Measurements from ENCODE around the gene RAB8A.
"Not testable (repeated sequence)": the region's sequence is repeated elsewhere in the genome, so short reads cannot be mapped to it uniquely, and the experiment has no call there.

RAB8A gene

DNA sequence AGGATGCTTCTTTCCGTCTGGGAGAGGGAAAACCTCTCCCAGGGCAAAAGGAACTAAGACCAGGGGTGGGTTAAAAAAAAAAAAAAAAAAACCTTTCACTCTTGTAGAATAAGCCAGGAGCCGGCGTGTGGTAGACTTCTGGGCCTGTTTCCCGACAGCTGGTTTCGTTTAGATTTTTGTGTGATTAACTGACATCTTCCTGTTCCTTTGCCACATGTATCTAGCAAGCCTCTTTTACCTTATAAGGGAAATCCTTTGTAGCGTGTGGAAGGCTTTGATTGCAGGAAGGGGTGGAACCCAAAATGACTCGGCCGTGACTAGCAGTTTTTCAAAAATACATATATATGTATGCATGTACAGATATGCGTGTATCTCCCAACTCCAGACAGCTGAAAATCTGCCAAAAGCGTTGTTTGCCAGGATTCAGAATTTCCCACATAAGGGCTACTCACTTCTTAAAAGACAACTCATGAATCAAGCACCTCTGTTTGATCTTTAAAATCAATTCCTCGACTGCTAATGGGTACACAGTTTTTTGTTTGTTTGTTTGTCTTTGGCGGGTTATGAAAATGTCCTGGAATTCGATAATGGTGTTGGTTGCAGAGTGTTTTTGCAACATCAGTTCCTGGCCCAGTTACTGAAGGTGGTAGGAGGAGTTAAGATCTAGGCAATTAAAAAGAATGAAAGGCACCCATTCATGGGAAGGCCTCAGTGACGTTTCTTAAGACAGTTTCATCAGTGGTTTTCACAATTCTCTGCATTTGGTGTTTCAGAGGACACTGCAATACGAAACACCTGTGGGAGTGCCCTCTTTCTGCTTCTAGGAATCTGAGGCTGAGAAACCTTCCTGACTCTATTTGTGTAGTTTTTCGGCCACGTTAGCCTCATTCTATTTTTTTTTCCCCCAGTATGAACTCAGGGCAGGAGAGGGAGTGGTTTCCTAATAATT is 32.7 kb upstream of the RAB8A start:
- DNase-seq, result no peak

- no peak for DNase-seq
Observed at GRCh38 chr19:16084067-16084685, 27.5 kb upstream of the RAB8A start.

DNA sequence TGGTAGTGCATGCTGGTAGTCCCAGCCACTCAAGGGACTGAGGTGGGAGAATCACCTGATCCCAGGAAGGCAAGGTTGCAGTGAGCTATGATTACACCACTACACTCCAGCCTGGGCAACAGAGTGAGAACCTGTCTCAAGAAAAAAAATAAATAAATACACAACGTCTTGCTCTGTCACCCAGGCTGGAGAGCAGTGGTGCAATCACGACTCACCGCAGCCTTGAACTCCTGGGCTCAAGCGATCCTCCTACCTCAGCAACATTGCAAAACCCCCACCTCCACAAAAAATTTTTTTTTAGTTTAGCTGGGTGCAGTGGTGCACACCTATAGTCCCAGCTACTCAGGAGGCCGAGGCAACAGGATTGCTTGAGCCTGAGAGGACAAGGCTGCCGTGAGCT is 26.6 kb upstream of the RAB8A start:
- DNase-seq, result no peak

- not testable (repeated sequence) for DNase-seq
Observed at GRCh38 chr19:16087404-16087803, 24.3 kb upstream of the RAB8A start.

DNA sequence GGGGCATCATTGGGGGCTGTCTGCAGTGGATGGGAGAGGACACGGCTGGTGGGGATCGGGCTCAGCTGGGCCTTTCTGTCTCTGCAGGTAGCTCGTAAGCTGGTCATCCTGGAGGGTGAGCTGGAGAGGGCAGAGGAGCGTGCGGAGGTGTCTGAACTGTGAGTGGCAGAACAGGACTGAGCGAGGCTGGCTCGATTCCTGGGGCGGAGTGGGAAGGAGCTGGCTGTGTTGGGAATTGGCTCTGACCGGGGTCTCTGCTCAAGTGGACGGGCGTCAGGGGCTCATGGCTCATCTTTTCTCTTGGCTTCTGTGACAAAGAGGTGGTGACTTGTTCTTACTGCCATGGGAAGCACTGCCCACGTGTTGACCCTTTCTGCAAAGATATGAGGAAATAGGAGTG is 23.7 kb upstream of the RAB8A start:
- DNase-seq, result no peak

- DNase-seq, result no peak
Observed at GRCh38 chr19:16088351-16089009, 23.2 kb upstream of the RAB8A start.

DNA sequence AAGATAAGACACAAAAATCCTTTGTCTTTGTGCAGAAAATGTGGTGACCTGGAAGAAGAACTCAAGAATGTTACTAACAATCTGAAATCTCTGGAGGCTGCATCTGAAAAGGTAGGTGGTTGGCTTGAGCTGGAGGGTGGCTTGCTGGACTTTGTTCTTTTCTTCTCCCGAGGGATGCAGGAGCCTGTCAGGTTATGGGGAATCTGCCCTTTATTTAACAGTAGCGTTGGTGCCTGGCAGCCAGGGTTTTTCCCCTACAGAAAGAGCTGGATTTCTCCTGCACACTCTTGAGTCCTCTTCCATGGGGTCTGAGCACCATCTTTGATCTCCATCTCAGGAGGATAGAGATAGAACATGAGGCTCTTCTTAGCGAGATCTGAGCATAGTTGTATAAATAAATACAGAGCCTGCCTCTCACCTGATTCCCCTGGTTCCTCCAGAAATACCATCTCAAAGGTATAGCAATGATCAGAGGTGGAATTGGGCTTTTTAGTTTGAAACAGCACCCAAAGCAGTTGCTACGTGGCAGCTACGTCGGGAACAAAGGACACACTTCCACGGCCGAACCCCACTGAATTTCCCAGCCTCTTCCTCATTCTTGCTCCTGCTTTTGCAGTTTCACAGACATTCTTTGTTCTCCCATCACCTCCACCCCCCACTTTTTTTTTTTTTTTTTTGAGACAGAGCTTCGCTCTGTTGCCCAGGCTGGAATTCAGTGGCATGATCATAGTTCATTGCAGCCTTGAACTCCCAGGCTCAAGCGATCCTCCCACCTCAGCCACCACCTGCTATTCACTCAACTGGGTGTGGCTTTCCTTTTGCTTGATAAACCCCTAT is 22.5 kb upstream of the RAB8A start:
- DNase-seq, result no peak

GRCh38 chr19:16091546-16092475 is 19.9 kb upstream of the RAB8A start:
- DNase-seq, result no peak

DNA sequence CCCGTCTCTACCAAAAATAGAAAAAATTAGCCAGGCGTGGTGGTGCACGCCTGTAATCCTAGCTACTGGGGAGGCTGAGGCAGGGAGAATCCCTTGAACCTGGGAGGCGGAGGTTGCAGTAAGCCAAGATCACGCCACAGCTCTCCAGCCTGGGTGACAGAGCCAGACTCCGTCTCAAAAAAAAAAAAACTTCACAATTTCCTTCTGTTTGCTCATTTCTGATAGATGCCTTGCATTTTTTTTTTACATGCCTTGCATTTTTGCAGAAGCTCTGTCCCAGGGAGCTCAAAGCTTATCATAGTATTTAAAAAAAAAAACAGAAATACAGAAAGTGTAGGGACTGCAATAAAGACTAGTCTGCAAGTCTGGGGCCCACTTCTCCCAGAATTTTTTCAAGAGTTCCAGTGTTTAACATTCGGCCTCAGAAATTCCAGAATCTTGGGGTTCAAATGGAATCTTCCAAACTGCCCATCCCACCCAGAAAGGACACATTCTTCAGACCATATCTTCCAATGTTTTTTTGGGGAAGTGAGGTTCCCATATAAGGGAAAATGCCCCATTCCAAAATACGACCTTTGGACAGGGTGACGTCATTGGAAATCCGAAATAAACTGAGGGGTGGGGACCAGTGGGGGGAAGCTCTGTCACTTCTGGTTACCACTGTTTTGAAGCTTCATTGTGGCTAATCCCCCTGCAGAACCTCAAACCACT is 17.2 kb upstream of the RAB8A start:
- DNase-seq, result no peak

GRCh38 chr19:16095071-16095571 is 16.6 kb upstream of the RAB8A start:
- no peak for DNase-seq

GRCh38 chr19:16096280-16096855 is 15.3 kb upstream of the RAB8A start:
- no peak for DNase-seq

- DNase-seq, result no peak
Observed at GRCh38 chr19:16098416-16098768, 13.3 kb upstream of the RAB8A start.

DNA sequence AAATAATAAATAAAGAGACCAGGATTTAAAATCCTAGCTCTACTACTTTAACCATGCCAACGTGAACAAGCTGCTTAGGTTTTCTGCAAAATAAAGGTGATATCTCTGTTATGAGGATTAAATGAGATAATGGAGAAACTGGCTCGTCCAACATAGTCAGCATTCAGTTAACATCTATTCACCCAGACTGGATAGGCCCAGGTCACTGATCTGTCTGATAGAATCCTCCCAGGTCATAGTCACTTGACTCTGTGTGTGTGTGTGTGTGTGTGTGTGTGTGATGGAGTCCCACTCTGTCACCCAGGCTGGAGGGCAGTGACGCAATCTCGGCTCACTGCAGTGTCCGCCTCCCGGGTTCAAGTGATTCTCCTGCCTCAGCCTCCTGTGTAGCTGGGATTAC is 12.9 kb upstream of the RAB8A start:
- no peak for DNase-seq

- DNase-seq, result not testable (repeated sequence)
Observed at GRCh38 chr19:16099314-16099965, 12.2 kb upstream of the RAB8A start.

GRCh38 chr19:16100524-16100923 is 11.2 kb upstream of the RAB8A start:
- DNase-seq, result no peak

GRCh38 chr19:16104722-16105121 is 7.0 kb upstream of the RAB8A start:
- no peak for DNase-seq

- DNase-seq, result no peak
Observed at GRCh38 chr19:16106121-16106520, 5.6 kb upstream of the RAB8A start.

DNA sequence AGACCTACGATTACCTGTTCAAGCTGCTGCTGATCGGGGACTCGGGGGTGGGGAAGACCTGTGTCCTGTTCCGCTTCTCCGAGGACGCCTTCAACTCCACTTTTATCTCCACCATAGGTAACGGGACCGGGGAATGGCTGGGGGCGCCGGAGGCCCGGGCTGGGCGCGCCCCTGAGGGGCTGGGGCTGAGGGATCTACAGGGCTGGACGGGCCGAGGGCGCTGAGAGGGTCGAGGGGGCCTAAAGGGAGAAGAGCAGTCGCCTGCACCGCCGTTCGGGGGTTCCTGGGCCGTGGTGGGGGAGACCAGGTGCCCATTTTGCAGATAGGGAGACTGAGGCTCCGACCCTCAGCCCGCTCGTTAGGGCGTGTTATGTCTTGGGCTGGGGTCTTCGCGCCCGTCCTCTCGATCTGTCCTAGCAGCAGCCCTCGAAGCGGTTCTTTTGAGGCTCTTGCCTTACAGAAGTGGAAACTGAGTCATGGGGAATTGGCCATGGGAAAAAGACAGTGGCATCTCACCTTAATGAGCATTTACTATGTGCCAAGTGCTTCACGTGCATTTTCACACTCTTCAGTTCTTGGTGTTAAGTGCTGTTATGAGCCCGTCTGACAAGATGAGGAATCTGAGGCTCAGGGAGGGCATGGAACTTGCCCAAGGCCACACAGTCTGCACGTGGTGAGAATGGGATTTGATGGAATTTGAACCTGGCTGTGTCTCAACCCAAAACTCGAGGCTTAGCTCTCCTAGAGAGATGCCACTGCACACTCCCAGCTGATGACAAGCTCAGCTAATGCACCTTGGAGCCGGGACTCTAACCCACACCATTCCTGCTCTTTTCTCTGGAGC is 442 bp downstream of the RAB8A start:
- DNase-seq, result no peak

DNA sequence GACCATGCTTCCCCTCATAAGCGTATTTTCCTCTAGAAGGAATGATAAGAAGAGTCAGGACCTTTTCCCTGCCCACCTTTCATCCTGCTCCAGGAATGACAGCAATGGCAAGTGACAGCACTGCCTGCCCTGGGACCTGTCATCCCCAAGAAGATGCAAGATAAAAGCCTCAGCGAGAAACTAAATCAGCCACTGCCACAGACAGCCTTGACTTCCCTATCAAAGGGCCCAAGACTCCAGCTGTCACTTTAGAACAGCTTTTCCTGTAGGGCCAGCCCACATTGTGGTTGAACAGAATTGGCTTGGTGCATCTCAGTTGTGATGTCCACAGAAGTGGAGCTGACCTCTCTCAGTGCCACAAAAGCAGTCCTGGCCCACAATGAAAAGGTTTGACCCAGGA is 1.1 kb downstream of the RAB8A start:
- no peak for DNase-seq
